Central memory CD8-positive, alpha-beta T cell (primary cell): Measurements from ENCODE around the gene PRCC.

Experiments
- ATAC-seq: fragments of 150-1000 bp; cut with Tn5 transposase; replicated peaks from 2 replicates; pipeline ENCODE4 v1.10.0; 2022; ENCODE audit warnings: mild to moderate bottlenecking, moderate FRiP score, moderate number of reproducible peaks; ENCODE audit not compliant: poor library complexity, severe bottlenecking; ENCODE audit errors: extremely low read depth
- DNase-seq, 2 donors: peaks; one replicate each; pipeline ENCODE4 v3.0.0; 2021; ENCODE audit warnings: low spot score in 2 of 2
- H3K27ac Mint-ChIP-seq: one replicate; pipeline ENCODE4 v1.8.0; 2022; ENCODE audit warnings: low read depth, mild to moderate bottlenecking, moderate library complexity, mixed read lengths
- H3K27me3 Mint-ChIP-seq: one replicate; pipeline ENCODE4 v1.8.0; 2022; ENCODE audit warnings: mixed read lengths
- H3K36me3 Mint-ChIP-seq: one replicate; pipeline ENCODE4 v1.8.0; 2022; ENCODE audit warnings: mild to moderate bottlenecking, moderate library complexity, mixed read lengths; ENCODE audit not compliant: insufficient read depth
- H3K4me1 Mint-ChIP-seq: one replicate; pipeline ENCODE4 v1.8.0; 2022; ENCODE audit warnings: mixed read lengths
- H3K4me3 Mint-ChIP-seq: one replicate; pipeline ENCODE4 v1.8.0; 2022; ENCODE audit warnings: mild to moderate bottlenecking, moderate library complexity, mixed read lengths
- H3K9me3 Mint-ChIP-seq: one replicate; pipeline ENCODE4 v1.8.0; 2022; ENCODE audit warnings: mixed read lengths

The PRCC gene

GRCh38 chr1:156809281-156809680, 41.9 kb downstream of the PRCC start:
- ATAC-seq: no peak
- H3K36me3 Mint-ChIP-seq: peaks cover 63% of the 10 kb centered on the region
- peaks cover 67% of the 10 kb centered on the region for H3K4me1 Mint-ChIP-seq
- no peaks in the 10 kb centered on the region for H3K27me3 Mint-ChIP-seq
- H3K4me3 Mint-ChIP-seq: peak overlapping the region; percentile 23
- no peak for DNase-seq
- peak overlapping the region; percentile 94 for H3K27ac Mint-ChIP-seq
- H3K9me3 Mint-ChIP-seq: no peaks in the 10 kb centered on the region

GRCh38 chr1:156809711-156810366, 42.5 kb downstream of the PRCC start:
- H3K4me3 Mint-ChIP-seq: no peak overlapping the region
- H3K27me3 Mint-ChIP-seq: no peaks in the 10 kb centered on the region
- peaks cover 69% of the 10 kb centered on the region for H3K36me3 Mint-ChIP-seq
- peak overlapping the region; percentile 94 for H3K27ac Mint-ChIP-seq
- DNase-seq (no peak), ATAC-seq (no peak)
- H3K9me3 Mint-ChIP-seq: no peaks in the 10 kb centered on the region
- peaks cover 67% of the 10 kb centered on the region for H3K4me1 Mint-ChIP-seq

GRCh38 chr1:156811168-156811567, 43.8 kb downstream of the PRCC start:
- H3K4me1 Mint-ChIP-seq: peaks cover 79% of the 10 kb centered on the region
- peak overlapping the region; percentile 82 for H3K4me3 Mint-ChIP-seq
- peaks cover 68% of the 10 kb centered on the region for H3K36me3 Mint-ChIP-seq
- no peak for ATAC-seq
- DNase-seq: no peak
- peak overlapping the region; percentile 97 for H3K27ac Mint-ChIP-seq
- no peaks in the 10 kb centered on the region for H3K9me3 Mint-ChIP-seq
- no peaks in the 10 kb centered on the region for H3K27me3 Mint-ChIP-seq

- no peak for DNase-seq
- no peak for ATAC-seq
- H3K4me1 Mint-ChIP-seq: peaks cover 87% of the 10 kb centered on the region
- peaks cover 71% of the 10 kb centered on the region for H3K36me3 Mint-ChIP-seq
- H3K27ac Mint-ChIP-seq: peak overlapping the region; percentile 97
- H3K27me3 Mint-ChIP-seq: no peaks in the 10 kb centered on the region
- peak overlapping the region; percentile 82 for H3K4me3 Mint-ChIP-seq
- H3K9me3 Mint-ChIP-seq: no peaks in the 10 kb centered on the region
These were observed 45.1 kb downstream of the PRCC start for GRCh38 chr1:156812293-156812990.

GRCh38 chr1:156813298-156813697, 46.0 kb downstream of the PRCC start:
- H3K27ac Mint-ChIP-seq: peak overlapping the region; percentile 97
- H3K4me1 Mint-ChIP-seq: peaks cover 78% of the 10 kb centered on the region

GRCh38 chr1:156813750-156814570, 46.6 kb downstream of the PRCC start:
- H3K9me3 Mint-ChIP-seq: no peaks in the 10 kb centered on the region
- ATAC-seq (peak; percentile 34), DNase-seq (peak; percentile 65 to 74)
- peaks cover 62% of the 10 kb centered on the region for H3K36me3 Mint-ChIP-seq
- H3K27ac Mint-ChIP-seq: peak overlapping the region; percentile 97
- peaks cover 71% of the 10 kb centered on the region for H3K4me1 Mint-ChIP-seq
- peak overlapping the region; percentile 82 for H3K4me3 Mint-ChIP-seq
- H3K27me3 Mint-ChIP-seq: no peaks in the 10 kb centered on the region

More at GRCh38 chr1:156813298-156813697, 46.0 kb downstream of the PRCC start:
- Mint-ChIP-seq H3K27me3 (no peaks in the 10 kb centered on the region), H3K9me3 (no peaks in the 10 kb centered on the region), H3K36me3 (peaks cover 68% of the 10 kb centered on the region), H3K4me3 (peak overlapping the region; percentile 82)
- ATAC-seq (no peak), DNase-seq (no peak)

GRCh38 chr1:156814571-156815260, 47.4 kb downstream of the PRCC start:
- ATAC-seq (no peak), DNase-seq (no peak)
- Mint-ChIP-seq H3K4me3 (peak overlapping the region; percentile 82), H3K36me3 (peaks cover 59% of the 10 kb centered on the region), H3K27me3 (no peaks in the 10 kb centered on the region), H3K27ac (peak overlapping the region; percentile 97), H3K4me1 (peaks cover 64% of the 10 kb centered on the region), H3K9me3 (no peaks in the 10 kb centered on the region)

GRCh38 chr1:156815307-156815826, 48.0 kb downstream of the PRCC start:
- DNase-seq: no peak
- no peaks in the 10 kb centered on the region for H3K9me3 Mint-ChIP-seq
- H3K4me3 Mint-ChIP-seq: peak overlapping the region; percentile 82
- peaks cover 52% of the 10 kb centered on the region for H3K36me3 Mint-ChIP-seq
- H3K27me3 Mint-ChIP-seq: no peaks in the 10 kb centered on the region
- no peak for ATAC-seq
- peaks cover 63% of the 10 kb centered on the region for H3K4me1 Mint-ChIP-seq
- H3K27ac Mint-ChIP-seq: peak overlapping the region; percentile 97

- Mint-ChIP-seq H3K27me3 (no peaks in the 10 kb centered on the region), H3K36me3 (peaks cover 48% of the 10 kb centered on the region), H3K4me1 (peaks cover 61% of the 10 kb centered on the region), H3K4me3 (peak overlapping the region; percentile 82), H3K9me3 (no peaks in the 10 kb centered on the region), H3K27ac (peak overlapping the region; percentile 97)
- ATAC-seq (no peak), DNase-seq (no peak)
These were observed 48.7 kb downstream of the PRCC start for GRCh38 chr1:156815961-156816422.

GRCh38 chr1:156816561-156817328, 49.4 kb downstream of the PRCC start, which contains the start of gene SH2D2A:
Gene SH2D2A (minus strand): TSS chr1:156816848. CDS start chr1:156816708, 140 bp downstream.
- peak within 1 kb of the TSS; percentile 82 for H3K4me3 Mint-ChIP-seq
- peak within 1 kb of the TSS; percentile 97 for H3K27ac Mint-ChIP-seq
- DNase-seq (peak; percentile 80 to 97), ATAC-seq (peak; percentile 91)
- peaks cover 53% of the 10 kb centered on the region for H3K4me1 Mint-ChIP-seq
- peaks cover 40% of the 10 kb centered on the region for H3K36me3 Mint-ChIP-seq
- H3K9me3 Mint-ChIP-seq: no peaks in the 10 kb centered on the region
- no peaks in the 10 kb centered on the region for H3K27me3 Mint-ChIP-seq

- Mint-ChIP-seq H3K27ac (peak overlapping the region; percentile 0), H3K4me3 (no peak overlapping the region)
These were observed 54.5 kb downstream of the PRCC start for GRCh38 chr1:156821801-156822200.

More at GRCh38 chr1:156821801-156822200, 54.5 kb downstream of the PRCC start:
- Mint-ChIP-seq H3K27me3 (no peaks in the 10 kb centered on the region), H3K36me3 (peaks cover 9% of the 10 kb centered on the region), H3K9me3 (no peaks in the 10 kb centered on the region), H3K4me1 (peaks cover 4% of the 10 kb centered on the region)
- DNase-seq (no peak), ATAC-seq (peak; percentile 51)
